Activated CD8-positive, alpha-beta T cell treated with anti-CD3 and anti-CD28 coated beads for 36 hours (primary cell): Measurements from ENCODE around the gene ASF1A. TPM values are rescaled to one million over a fixed set of nuclear protein-coding genes. Genes with fewer than 3 reads are reported as not detected.

Experiments
- ATAC-seq: fragments of 200-7000 bp; cut with Tn5 transposase; one replicate; pipeline ENCODE4 v1.10.0; 2021; ENCODE audit warnings: mild to moderate bottlenecking, moderate library complexity
- CTCF ChIA-PET: fragments of 350-600 bp; sonication (Branson Sonifier 250); formaldehyde crosslinking; loops from one replicate; lab custom pipeline; 2021; ENCODE audit warnings: antibody characterized with exemption; lab: Charles Lee
- POLR2A ChIA-PET: fragments of 350-600 bp; sonication (Branson Sonifier 250); formaldehyde crosslinking; loops from one replicate; lab custom pipeline; 2021; ENCODE audit warnings: antibody characterized with exemption; lab: Charles Lee
- DNase-seq: peaks from one replicate; pipeline ENCODE4 v3.0.0-alpha.2; 2020
- H3K27ac Mint-ChIP-seq: one replicate; pipeline ENCODE4 v1.8.0; 2021; ENCODE audit warnings: mild to moderate bottlenecking, mixed read lengths
- H3K27me3 Mint-ChIP-seq: one replicate; pipeline ENCODE4 v1.8.0; 2021; ENCODE audit warnings: mixed read lengths
- H3K36me3 Mint-ChIP-seq: one replicate; pipeline ENCODE4 v1.8.0; 2021; ENCODE audit warnings: low read depth, mixed read lengths
- H3K4me1 Mint-ChIP-seq: one replicate; pipeline ENCODE4 v1.8.0; 2021; ENCODE audit warnings: low read depth, mixed read lengths
- H3K4me3 Mint-ChIP-seq: one replicate; pipeline ENCODE4 v1.8.0; 2021; ENCODE audit warnings: mild to moderate bottlenecking, moderate library complexity, mixed read lengths
- H3K9me3 Mint-ChIP-seq: one replicate; pipeline ENCODE4 v1.8.0; 2021; ENCODE audit warnings: mixed read lengths
- intact Hi-C: fragments of 100-400 bp; cut with micrococcal nuclease; formaldehyde crosslinking; loops from one replicate; pipeline ENCODE4 v1.10.0; 2022
- total RNA-seq, 2 experiments: library from RNA; stranded (reverse); gene quantifications; one replicate each; pipeline ENCODE4 v1.2.3, GENCODE V29; 2021
- TF ChIP-seq, protein P1 (sequence below): fragments of 200-600 bp; IDR thresholded peaks from one replicate; pipeline ENCODE4 v1.8.0; 2022; ENCODE audit warnings: antibody characterized with exemption, mild to moderate bottlenecking

ASF1A gene
- total RNA-seq, 2 experiments from 2014 or later = 36.4 to 39.0 TPM

DNA sequence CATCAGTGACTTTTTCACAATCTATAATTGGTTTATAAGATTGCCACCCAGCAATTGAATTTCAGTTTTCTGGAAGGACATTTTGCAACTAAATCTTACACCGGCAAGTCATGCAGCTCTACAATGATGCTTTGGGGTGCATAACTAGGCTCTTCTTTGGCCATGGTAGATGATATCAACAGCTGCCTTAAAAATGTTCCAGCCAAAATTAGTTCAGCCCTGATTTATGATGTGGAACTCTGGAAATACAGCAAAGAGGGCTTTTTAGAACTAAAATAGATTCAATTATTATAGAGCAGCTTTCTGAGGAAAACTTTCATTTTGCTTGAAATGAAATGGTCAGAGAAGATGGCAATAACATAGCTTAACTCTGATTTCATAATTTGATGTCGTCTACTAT lies 59.4 kb downstream of the ASF1A start:
- peaks cover 1% of the 10 kb centered on the region for H3K4me1 Mint-ChIP-seq
- POLR2A ChIA-PET = interaction anchor here (0.6 kb wide), 1 partner anchor 523 kb away, joined by 3 read pairs; no protein-coding TSS in a partner anchor
- H3K27ac Mint-ChIP-seq = no peak overlapping the region
- H3K4me3 Mint-ChIP-seq = no peak overlapping the region
- no peaks in the 10 kb centered on the region for H3K27me3 Mint-ChIP-seq
- DNase-seq (no peak), ATAC-seq (no peak)
- TF ChIP-seq, protein P1, sequence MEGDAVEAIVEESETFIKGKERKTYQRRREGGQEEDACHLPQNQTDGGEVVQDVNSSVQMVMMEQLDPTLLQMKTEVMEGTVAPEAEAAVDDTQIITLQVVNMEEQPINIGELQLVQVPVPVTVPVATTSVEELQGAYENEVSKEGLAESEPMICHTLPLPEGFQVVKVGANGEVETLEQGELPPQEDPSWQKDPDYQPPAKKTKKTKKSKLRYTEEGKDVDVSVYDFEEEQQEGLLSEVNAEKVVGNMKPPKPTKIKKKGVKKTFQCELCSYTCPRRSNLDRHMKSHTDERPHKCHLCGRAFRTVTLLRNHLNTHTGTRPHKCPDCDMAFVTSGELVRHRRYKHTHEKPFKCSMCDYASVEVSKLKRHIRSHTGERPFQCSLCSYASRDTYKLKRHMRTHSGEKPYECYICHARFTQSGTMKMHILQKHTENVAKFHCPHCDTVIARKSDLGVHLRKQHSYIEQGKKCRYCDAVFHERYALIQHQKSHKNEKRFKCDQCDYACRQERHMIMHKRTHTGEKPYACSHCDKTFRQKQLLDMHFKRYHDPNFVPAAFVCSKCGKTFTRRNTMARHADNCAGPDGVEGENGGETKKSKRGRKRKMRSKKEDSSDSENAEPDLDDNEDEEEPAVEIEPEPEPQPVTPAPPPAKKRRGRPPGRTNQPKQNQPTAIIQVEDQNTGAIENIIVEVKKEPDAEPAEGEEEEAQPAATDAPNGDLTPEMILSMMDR = no peak
- CTCF ChIA-PET = interaction anchor here (1.0 to 2.1 kb wide), 4 partner anchors 18 to 176 kb away, joined by 3 to 8 read pairs (median 4); no protein-coding TSS in a partner anchor
- no peaks in the 10 kb centered on the region for H3K36me3 Mint-ChIP-seq
- intact Hi-C loops = no loop called here
- peaks cover 10% of the 10 kb centered on the region for H3K9me3 Mint-ChIP-seq

Other genes with a start within 250 kb of the ASF1A start
- gene CEP85L, start 242.6 kb upstream of the ASF1A start, total RNA-seq = 10 to 100 TPM; 39.6 to 40.3 TPM
- 10 to 100 TPM; 18.4 to 21.3 TPM for gene MCM9, start 41.0 kb downstream of the ASF1A start, total RNA-seq
- gene FAM184A, start 184.5 kb downstream of the ASF1A start, total RNA-seq = 1 to 10 TPM; 3.2 to 4.8 TPM